H1 (cell line): ENCODE data around the gene RAMP3. TPM values are rescaled to one million over a fixed set of nuclear protein-coding genes. Genes with fewer than 3 reads are reported as not detected.

Source experiments
- CHD7 ChIP-seq: fragments of 300-600 bp; sonication (generic); IDR thresholded peaks from 2 replicates; pipeline ENCODE4 v1.7.1; 2012; ENCODE audit warnings: low read length, moderate library complexity, mild to moderate bottlenecking, inconsistent platforms; ENCODE audit not compliant: insufficient replicate concordance
- polyA plus RNA-seq, 7 experiments: library from polyadenylated mRNA; depleted of rRNA in 3 of 7; stranded (reverse) in 5 of 7; unstranded in 2 of 7; fragments of >200 nt in 5 of 7; fragments of 200-250 nt in 2 of 7; gene quantifications; 1 replicate in 5 of 7; 2 replicates in 1 of 7; 4 replicates in 1 of 7; pipeline versions ENCODE4 v1.2.1 to v1.2.3, GENCODE V29; 2011 to 2013; ENCODE audit warnings: missing spikeins in 2 of 7, mixed read lengths in 2 of 7
- total RNA-seq: library from RNA; stranded (reverse); fragmentation: NEBNext Ultra II Directional; extraction: Animal tissue kit (Norgen Biotek cat#: 25700); gene quantifications from 2 replicates; pipeline ENCODE4 v1.2.1, GENCODE V29; 2021

Gene RAMP3
- total and polyA plus RNA-seq, 2 of the 8 experiments (the other 6 are each of a cell fraction or from before 2014, with no cell fraction given): 0.88 to 0.98 TPM

- TF ChIP-seq CHD7: no peak
Measured at GRCh38 chr7:45211066-45211465, 53.5 kb downstream of the RAMP3 start (continued).
